K562 (cell line): Measurements from ENCODE around the gene KMT2D. TPM values are rescaled to one million over a fixed set of nuclear protein-coding genes. Genes with fewer than 3 reads are reported as not detected.

Source experiments
- ATAC-seq: fragments of 200-7000 bp; cut with Tn5 transposase; 3 replicates; pipeline ENCODE4 v1.9.1; 2020; ENCODE audit warnings: moderate library complexity
- BruUV-seq: library from RNA; stranded (reverse); fragments of 400-500 nt; replicated peaks from 2 replicates; lab custom pipeline; 2021; lab: Mats Ljungman, UMichigan
- CTCF ChIA-PET: fragments of 300-600 bp; formaldehyde crosslinking; extraction: SDS; loops from one replicate; lab custom pipeline; 2021; ENCODE audit warnings: low intra/inter-chr PET ratio; lab: Yijun Ruan, JAX
- POLR2A ChIA-PET: fragments of 300-600, 350-650 bp; sonication (Branson Sonifier 250); formaldehyde crosslinking; extraction: SDS; loops from one replicate; lab custom pipeline; 2021; ENCODE audit warnings: antibody characterized with exemption, inconsistent platforms; lab: Yijun Ruan, JAX
- DNase-seq, 4 experiments: peaks; one replicate each; pipeline versions ENCODE4 v3.0.0 to v3.0.0-alpha.2; 2011 to 2018; ENCODE audit warnings: low spot score in 3 of 4, mixed read lengths in 3 of 4; ENCODE audit errors: extremely low read depth in 1 of 4
- FAIRE-seq: peaks from 2 replicates; lab custom pipeline; 2011; peaks lifted over from hg19 to GRCh38; lab: Jason Lieb, UNC
- H2AFZ ChIP-seq: 2 replicates; pipeline ENCODE4 v1.6.0; 2011; ENCODE audit warnings: low read depth, low read length, control low read depth, inconsistent platforms
- H3K27ac ChIP-seq: fragments of 200-600 bp; 3 replicates; pipeline ENCODE4 v1.8.0; 2011; ENCODE audit warnings: low read depth, mild to moderate bottlenecking, control low read depth, inconsistent platforms, low read length, moderate library complexity, mixed read lengths; ENCODE audit errors: extremely low read depth
- H3K27me3 ChIP-seq, 2 experiments: fragments of 300-600 bp in 1 of 2; 2 replicates in 1 of 2; 3 replicates in 1 of 2; pipeline versions ENCODE4 v1.6.0 to v1.8.0; 2011; ENCODE audit warnings: inconsistent platforms in 2 of 2, low read length in 2 of 2, mild to moderate bottlenecking in 1 of 2, mixed read lengths in 1 of 2, moderate library complexity in 1 of 2; ENCODE audit not compliant: control insufficient read depth in 2 of 2, insufficient read depth in 2 of 2
- H3K36me3 ChIP-seq: fragments of 300-600 bp; 3 replicates; pipeline ENCODE4 v1.8.0; 2011; ENCODE audit warnings: mild to moderate bottlenecking, low read length, inconsistent platforms; ENCODE audit not compliant: control insufficient read depth, insufficient read depth
- H3K4me1 ChIP-seq, 2 experiments: fragments of 200-600 bp in 1 of 2; replicated peaks in 1 of 2; 2 replicates in 1 of 2; 3 replicates in 1 of 2; pipeline versions ENCODE4 v1.5.1 to v1.8.0; 2011; ENCODE audit warnings: inconsistent platforms in 2 of 2, low read length in 2 of 2, mild to moderate bottlenecking in 1 of 2, mixed read lengths in 1 of 2, moderate library complexity in 1 of 2; ENCODE audit not compliant: control insufficient read depth in 2 of 2, insufficient read depth in 2 of 2
- H3K4me2 ChIP-seq: 2 replicates; pipeline ENCODE4 v1.6.1; 2011; ENCODE audit warnings: low read length, control low read depth, inconsistent platforms, mixed read lengths; ENCODE audit not compliant: insufficient read depth
- H3K4me3 ChIP-seq: fragments of 200-600 bp; sonication (generic), shearing (Covaris generic); 2 replicates; pipeline ENCODE4 v1.5.1; 2016; ENCODE audit warnings: control low read depth, inconsistent platforms
- H3K79me2 ChIP-seq: fragments of 200-600 bp; 3 replicates; pipeline ENCODE4 v1.8.0; 2011; ENCODE audit warnings: low read length, inconsistent platforms; ENCODE audit not compliant: control insufficient read depth, insufficient read depth
- H3K9ac ChIP-seq, 2 experiments: 2 replicates each; pipeline versions ENCODE4 v1.6.0 to v1.6.1; 2011; ENCODE audit warnings: low read depth in 2 of 2, low read length in 2 of 2, control low read depth in 1 of 2, inconsistent platforms in 1 of 2, mild to moderate bottlenecking in 1 of 2, mixed read lengths in 1 of 2; ENCODE audit not compliant: insufficient read depth in 1 of 2
- H3K9me1 ChIP-seq: one replicate; pipeline ENCODE4 v1.6.0; 2011; ENCODE audit warnings: inconsistent platforms, mild to moderate bottlenecking, low read length, moderate library complexity; ENCODE audit not compliant: control insufficient read depth, insufficient read depth
- H3K9me3 ChIP-seq: replicated peaks from 2 replicates; pipeline ENCODE4 v1.5.1; 2011; ENCODE audit warnings: low read depth, low read length, inconsistent platforms; ENCODE audit not compliant: control insufficient read depth, insufficient read depth
- H4K20me1 ChIP-seq: replicated peaks from 2 replicates; pipeline ENCODE4 v1.6.1; 2011; ENCODE audit warnings: low read length, inconsistent platforms, mixed read lengths; ENCODE audit not compliant: control insufficient read depth, insufficient read depth
- EGR1 ChIP-seq: fragments of 450-650 bp; conservative IDR thresholded peaks from 2 replicates; pipeline ENCODE4 v1.6.1; 2017; ENCODE audit warnings: mild to moderate bottlenecking
- HSF4 ChIP-seq: fragments of 250-450 bp; sonication (Bioruptor Pico); IDR thresholded peaks from 2 replicates; pipeline ENCODE4 v2.1.2; 2022; ENCODE audit warnings: mild to moderate bottlenecking, moderate library complexity, borderline replicate concordance
- KDM1A ChIP-seq, 2 experiments: fragments of 450-650 bp; IDR thresholded peaks; 2 replicates each; pipeline ENCODE4 v1.6.1; 2016; ENCODE audit warnings: mild to moderate bottlenecking in 2 of 2
- MEIS2 ChIP-seq: fragments of 450-650 bp; IDR thresholded peaks from 2 replicates; pipeline ENCODE4 v1.6.1; 2014; ENCODE audit warnings: mild to moderate bottlenecking; ENCODE audit not compliant: partially characterized antibody
- PRPF4 ChIP-seq: fragments of 200-400 bp; formaldehyde crosslinking; IDR thresholded peaks from one replicate; pipeline ENCODE4 v1.6.1; 2017; ENCODE audit warnings: low read length, low read depth, mild to moderate bottlenecking; ENCODE audit not compliant: insufficient read depth, poor library complexity, severe bottlenecking
- RAD51 ChIP-seq: fragments of 450-650 bp; IDR thresholded peaks from 2 replicates; pipeline ENCODE4 v1.7.1; 2016; ENCODE audit warnings: low read depth, mild to moderate bottlenecking, borderline replicate concordance
- YY1 ChIP-seq, 3 experiments: IDR thresholded peaks; 2 replicates each; pipeline ENCODE4 v1.6.1; 2011; ENCODE audit warnings: low read length in 2 of 3, mild to moderate bottlenecking in 2 of 3, moderate library complexity in 2 of 3, borderline replicate concordance in 1 of 3, control low read depth in 1 of 3, low read depth in 1 of 3; ENCODE audit not compliant: insufficient read depth in 3 of 3, insufficient replicate concordance in 2 of 3, control insufficient read depth in 1 of 3, insufficient read length in 1 of 3; ENCODE audit errors: extremely low read depth in 1 of 3
- ZNF146 ChIP-seq: IDR thresholded peaks from one replicate; pipeline ENCODE4 v1.6.1; 2018; ENCODE audit warnings: missing compliant biosample characterization; ENCODE audit not compliant: unreplicated experiment
- WGBS: fragments of 100-300 bp; shearing (Covaris generic); methylation state at CpG from one replicate; pipeline ENCODE4 v1.1.6; 2016; ENCODE audit warnings: low coverage, mixed read lengths; ENCODE audit not compliant: insufficient coverage; ENCODE audit errors: missing lambda C conversion rate; 5-methylcytosine and 5-hydroxymethylcytosine counted together
- in situ Hi-C: fragments of 300-500 bp; cut with MboI; formaldehyde crosslinking; loops from 4 replicates; pipeline ENCODE4 v1.15.0; 2018; ENCODE audit warnings: inconsistent platforms, mixed read lengths
- intact Hi-C: fragments of 100-400 bp; cut with micrococcal nuclease; formaldehyde crosslinking; loops from 2 replicates; pipeline ENCODE4 v1.14.2; 2022
- polyA plus RNA-seq, 8 experiments: library from polyadenylated mRNA; depleted of rRNA in 4 of 8; stranded (reverse) in 5 of 8; unstranded in 3 of 8; fragments of >200 nt; fragmentation: Nextera tagmentation in 2 of 8; fragmentation: Illumina TruSeq in 1 of 8; extraction: Ambion mirVana in 2 of 8; extraction: Trizol in 1 of 8; gene quantifications; 2 replicates each; pipeline versions ENCODE4 v1.2.1 to v1.2.3, GENCODE V29; 2011 to 2014; ENCODE audit warnings: inconsistent platforms in 1 of 8, missing spikeins in 1 of 8
- total RNA-seq, 7 experiments: library from RNA; depleted of rRNA in 6 of 7; stranded (reverse); fragments of >200 nt in 6 of 7; fragmentation: Illumina TruSeq in 2 of 7; extraction: Trizol in 2 of 7; gene quantifications; 2 replicates each; pipeline versions ENCODE4 v1.2.1 to v1.2.3, GENCODE V29; 2011 to 2021; ENCODE audit warnings: low replicate concordance in 1 of 7
- TF ChIP-seq, protein P1 (sequence below), 2 experiments: IDR thresholded peaks; 2 replicates each; pipeline ENCODE4 v1.6.1; 2012; ENCODE audit warnings: improper control_type of control experiment in 2 of 2, low read depth in 2 of 2, low read length in 2 of 2, borderline replicate concordance in 1 of 2

The KMT2D gene
- total and polyA plus RNA-seq, 9 of the 15 experiments (the other 6 are each of a cell fraction or from before 2014, with no cell fraction given): 0.22 to 93.7 (median 13.7) TPM

DNA sequence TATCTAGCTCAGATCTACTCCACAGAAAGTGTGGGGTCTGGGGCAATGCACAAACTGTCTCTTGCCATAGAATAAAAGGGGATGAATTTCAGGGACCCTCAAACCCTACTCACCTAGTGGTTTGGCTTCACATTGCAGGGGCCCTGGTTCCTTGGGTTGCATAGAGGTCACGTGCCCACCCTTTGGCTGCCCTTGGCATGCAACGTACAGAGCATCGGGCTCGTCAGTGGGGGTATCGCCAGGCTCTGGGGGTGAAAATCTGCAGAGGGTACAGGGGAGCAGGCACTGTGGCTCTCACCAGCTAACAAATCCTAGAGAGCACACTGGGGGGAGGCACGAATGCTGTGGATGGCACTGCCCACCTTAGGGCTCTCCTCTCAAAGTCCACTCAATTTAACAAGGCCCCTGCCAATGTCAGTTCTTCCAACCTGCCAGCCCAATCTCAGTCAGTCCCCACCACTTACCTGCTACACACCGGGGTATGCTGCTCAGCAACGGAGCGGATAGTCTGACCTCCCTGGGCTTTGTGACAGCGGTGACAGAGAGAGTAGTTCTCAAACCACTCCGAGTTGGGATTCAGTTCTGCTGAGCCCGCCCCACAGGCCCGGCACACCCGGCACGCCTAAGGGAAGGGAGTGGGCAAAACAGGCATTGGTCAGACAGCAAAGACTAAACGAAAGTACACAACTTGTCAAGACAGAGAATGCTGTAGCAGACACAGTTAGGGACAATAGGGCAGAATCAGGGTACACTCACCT lies 8.0 kb downstream of the KMT2D start:
- Histone ChIP-seq H3K79me2 (peaks cover 45% of the 10 kb centered on the region), H2AFZ (no peak overlapping the region), H4K20me1 (peaks cover 35% of the 10 kb centered on the region), H3K9ac (no peak overlapping the region), H3K4me3 (no peak overlapping the region), H3K9me3 (no peaks in the 10 kb centered on the region), H3K4me1 (peaks cover 6 to 12% of the 10 kb centered on the region in 2 experiments; a peak in 3 of 5 replicates), H3K4me2 (no peak overlapping the region), H3K27ac (no peak overlapping the region), H3K9me1 (peaks cover 4% of the 10 kb centered on the region), H3K27me3 (no peaks in the 10 kb centered on the region), H3K36me3 (peaks cover 86% of the 10 kb centered on the region)
- intact Hi-C loops: no loop called here
- WGBS: 92% methylated on average over 16 of the region's 16 CpGs
- FAIRE-seq (no peak), ATAC-seq (no peak), DNase-seq (no peak)
- BruUV-seq: no TSS peak
- in situ Hi-C loops: no loop called here
- ChIA-PET POLR2A (interaction anchor here (0.6 to 2.1 kb wide), 2 partner anchors 13 to 17 kb away, joined by 3 to 10 read pairs; partner anchors contain the start of gene RHEBL1), CTCF (no interaction called here)
- TF ChIP-seq HSF4 (CRISPR knock-in tag) (no peak), RAD51 (no peak), EGR1 (no peak), YY1 (IDR thresholded peaks at IDR 0.05; ENCODE audit: borderline replicate concordance in 1 of 3, control insufficient read depth in 1 of 3, extremely low read depth in 1 of 3, insufficient read depth in 3 of 3, insufficient read length in 1 of 3, insufficient replicate concordance in 2 of 3, low read depth in 1 of 3, low read length in 2 of 3) (no peak), KDM1A (IDR thresholded peaks at IDR 0.05) (no peak), ZNF146 (CRISPR knock-in tag) (no peak), PRPF4 (no peak), MEIS2 (no peak)
- TF ChIP-seq, protein P1, sequence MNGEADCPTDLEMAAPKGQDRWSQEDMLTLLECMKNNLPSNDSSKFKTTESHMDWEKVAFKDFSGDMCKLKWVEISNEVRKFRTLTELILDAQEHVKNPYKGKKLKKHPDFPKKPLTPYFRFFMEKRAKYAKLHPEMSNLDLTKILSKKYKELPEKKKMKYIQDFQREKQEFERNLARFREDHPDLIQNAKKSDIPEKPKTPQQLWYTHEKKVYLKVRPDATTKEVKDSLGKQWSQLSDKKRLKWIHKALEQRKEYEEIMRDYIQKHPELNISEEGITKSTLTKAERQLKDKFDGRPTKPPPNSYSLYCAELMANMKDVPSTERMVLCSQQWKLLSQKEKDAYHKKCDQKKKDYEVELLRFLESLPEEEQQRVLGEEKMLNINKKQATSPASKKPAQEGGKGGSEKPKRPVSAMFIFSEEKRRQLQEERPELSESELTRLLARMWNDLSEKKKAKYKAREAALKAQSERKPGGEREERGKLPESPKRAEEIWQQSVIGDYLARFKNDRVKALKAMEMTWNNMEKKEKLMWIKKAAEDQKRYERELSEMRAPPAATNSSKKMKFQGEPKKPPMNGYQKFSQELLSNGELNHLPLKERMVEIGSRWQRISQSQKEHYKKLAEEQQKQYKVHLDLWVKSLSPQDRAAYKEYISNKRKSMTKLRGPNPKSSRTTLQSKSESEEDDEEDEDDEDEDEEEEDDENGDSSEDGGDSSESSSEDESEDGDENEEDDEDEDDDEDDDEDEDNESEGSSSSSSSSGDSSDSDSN (IDR thresholded peaks at IDR 0.05; ENCODE audit: borderline replicate concordance in 1 of 2, low read depth in 2 of 2, low read length in 2 of 2): no peak
